SK-N-SH (cell line): Measurements from ENCODE around the gene TMCO4. TPM values are rescaled to one million over a fixed set of nuclear protein-coding genes. Genes with fewer than 3 reads are reported as not detected.

Experiments
- CTCF ChIA-PET: fragments of 300-600, 350-600 bp; formaldehyde crosslinking; extraction: SDS; loops from one replicate; lab custom pipeline; 2021; lab: Yijun Ruan, JAX
- POLR2A ChIA-PET: fragments of 350-600 bp; sonication (Branson Sonifier 250); formaldehyde crosslinking; extraction: SDS; loops from one replicate; lab custom pipeline; 2020; ENCODE audit warnings: antibody characterized with exemption, inconsistent platforms; lab: Yijun Ruan, JAX
- DNase-seq: peaks from one replicate; pipeline ENCODE4 v3.0.0; 2012
- H2AFZ ChIP-seq: fragments of 200-600 bp; sonication (generic); 2 replicates; pipeline ENCODE4 v1.8.1; 2016; ENCODE audit warnings: antibody characterized with exemption, mild to moderate bottlenecking, low read depth
- H3F3A ChIP-seq: fragments of 200-600 bp; sonication (generic); replicated peaks from 2 replicates; pipeline ENCODE3; 2016; ENCODE audit warnings: antibody characterized with exemption, mild to moderate bottlenecking; ENCODE audit not compliant: insufficient read depth
- H3K27ac ChIP-seq, 2 experiments: fragments of 200-500 bp in 1 of 2; fragments of 200-600 bp in 1 of 2; sonication (Bioruptor generic) in 1 of 2; sonication (generic), shearing (Covaris generic) in 1 of 2; 2 replicates each; pipeline versions ENCODE4 v1.5.1 to v1.6.1; 2014 to 2016; ENCODE audit warnings: low read depth in 2 of 2, inconsistent platforms in 1 of 2, low read length in 1 of 2, mild to moderate bottlenecking in 1 of 2, mixed read lengths in 1 of 2
- H3K27me3 ChIP-seq: fragments of 200-600 bp; sonication (generic), shearing (Covaris generic); 2 replicates; pipeline ENCODE4 v1.6.1; 2016; ENCODE audit warnings: mixed run types; ENCODE audit not compliant: insufficient read depth
- H3K36me3 ChIP-seq, 2 experiments: fragments of 200-500 bp in 1 of 2; fragments of 200-600 bp in 1 of 2; sonication (Bioruptor generic) in 1 of 2; sonication (generic) in 1 of 2; replicated peaks in 1 of 2; 2 replicates each; pipeline versions ENCODE3 to v1.5.1; 2014 to 2016; ENCODE audit warnings: low read length in 1 of 2, mild to moderate bottlenecking in 1 of 2; ENCODE audit not compliant: insufficient read depth in 2 of 2, control insufficient read depth in 1 of 2
- H3K4me1 ChIP-seq, 2 experiments: fragments of 200-500 bp in 1 of 2; fragments of 200-600 bp in 1 of 2; sonication (Bioruptor generic) in 1 of 2; sonication (generic), shearing (Covaris generic) in 1 of 2; 2 replicates each; pipeline versions ENCODE4 v1.5.1 to v1.6.1; 2014 to 2016; ENCODE audit warnings: low read depth in 1 of 2, low read length in 1 of 2, mixed run types in 1 of 2; ENCODE audit not compliant: insufficient read depth in 2 of 2, control insufficient read depth in 1 of 2
- H3K4me2 ChIP-seq: fragments of 200-600 bp; sonication (generic), shearing (Covaris generic); 2 replicates; pipeline ENCODE4 v1.6.1; 2017; ENCODE audit warnings: mixed run types
- H3K4me3 ChIP-seq, 2 experiments: fragments of 200-500 bp in 1 of 2; fragments of 200-600 bp in 1 of 2; sonication (Bioruptor generic) in 1 of 2; sonication (generic), shearing (Covaris generic) in 1 of 2; 2 replicates each; pipeline versions ENCODE4 v1.5.1 to v1.8.1; 2014 to 2016; ENCODE audit warnings: low read depth in 2 of 2, inconsistent platforms in 1 of 2, low read length in 1 of 2, mild to moderate bottlenecking in 1 of 2, mixed read lengths in 1 of 2, moderate library complexity in 1 of 2
- H3K79me2 ChIP-seq: fragments of 200-600 bp; sonication (generic); 2 replicates; pipeline ENCODE4 v1.8.1; 2017; ENCODE audit warnings: mild to moderate bottlenecking; ENCODE audit not compliant: insufficient read depth
- H3K9ac ChIP-seq: fragments of 200-600 bp; sonication (generic); 2 replicates; pipeline ENCODE4 v1.6.1; 2017; ENCODE audit warnings: mixed run types
- H3K9me2 ChIP-seq: fragments of 200-600 bp; sonication (generic); 2 replicates; pipeline ENCODE4 v1.6.1; 2017; ENCODE audit warnings: mixed run types
- H3K9me3 ChIP-seq: fragments of 200-600 bp; sonication (generic); 2 replicates; pipeline ENCODE4 v1.6.1; 2017; ENCODE audit warnings: mixed run types, mild to moderate bottlenecking, moderate library complexity
- H4K20me1 ChIP-seq: fragments of 200-600 bp; sonication (generic); 2 replicates; pipeline ENCODE4 v1.6.1; 2017; ENCODE audit warnings: mild to moderate bottlenecking, mixed run types; ENCODE audit not compliant: insufficient read depth
- CHD2 ChIP-seq: fragments of 150-350 bp; IDR thresholded peaks from 2 replicates; pipeline ENCODE4 v1.6.1; 2018; ENCODE audit warnings: low read length; ENCODE audit not compliant: partially characterized antibody
- EP300 ChIP-seq, 2 experiments: IDR thresholded peaks; 2 replicates each; pipeline versions ENCODE4 v1.4.0 to v1.6.1; 2012; ENCODE audit warnings: borderline replicate concordance in 1 of 2, low read depth in 1 of 2, low read length in 1 of 2
- FOSL2 ChIP-seq: IDR thresholded peaks from 2 replicates; pipeline ENCODE4 v1.4.0; 2012; ENCODE audit warnings: low read depth, mild to moderate bottlenecking, moderate library complexity, borderline replicate concordance
- GABPA ChIP-seq: IDR thresholded peaks from 2 replicates; pipeline ENCODE4 v1.4.0; 2012; ENCODE audit warnings: low read depth, mild to moderate bottlenecking
- NRF1 ChIP-seq: IDR thresholded peaks from 2 replicates; pipeline ENCODE4 v1.6.1; 2012; ENCODE audit warnings: low read depth, mild to moderate bottlenecking, low read length
- PBX3 ChIP-seq: IDR thresholded peaks from 2 replicates; pipeline ENCODE4; 2012
- POLR2AphosphoS5 ChIP-seq: IDR thresholded peaks from 2 replicates; pipeline ENCODE4 v1.6.1; 2012; ENCODE audit warnings: low read depth, low read length
- RAD21 ChIP-seq: IDR thresholded peaks from 2 replicates; pipeline ENCODE4 v1.6.1; 2012; ENCODE audit warnings: mild to moderate bottlenecking, low read length
- RCOR1 ChIP-seq: fragments of 150-350 bp; IDR thresholded peaks from 2 replicates; pipeline ENCODE4 v1.6.1; 2017; ENCODE audit warnings: antibody characterized with exemption, low read length
- REST ChIP-seq: IDR thresholded peaks from 2 replicates; pipeline ENCODE4 v1.6.1; 2012; ENCODE audit warnings: mild to moderate bottlenecking, low read depth, low read length, moderate library complexity
- RXRA ChIP-seq: IDR thresholded peaks from 2 replicates; pipeline ENCODE4 v1.4.0; 2012; ENCODE audit warnings: low read depth, mild to moderate bottlenecking, borderline replicate concordance
- SIN3A ChIP-seq: IDR thresholded peaks from 2 replicates; pipeline ENCODE4 v1.6.1; 2012; ENCODE audit warnings: low read depth, mild to moderate bottlenecking, low read length, moderate library complexity, borderline replicate concordance
- WGBS: methylation state at CpG from one replicate; pipeline ENCODE4 v1.1.6; 2017; ENCODE audit warnings: low lambda C conversion rate; 5-methylcytosine and 5-hydroxymethylcytosine counted together
- polyA plus RNA-seq, 3 experiments: library from polyadenylated mRNA; depleted of rRNA; stranded (reverse); fragments of >200 nt; gene quantifications; 2 replicates each; pipeline ENCODE4 v1.2.3, GENCODE V29; 2012
- TF ChIP-seq, protein P1 (sequence below): fragments of 150-350 bp; IDR thresholded peaks from 2 replicates; pipeline ENCODE4 v1.6.1; 2016; ENCODE audit warnings: mild to moderate bottlenecking, low read depth, low read length
- TF ChIP-seq, protein P2 (sequence below): fragments of 150-350 bp; IDR thresholded peaks from 2 replicates; pipeline ENCODE4 v1.6.1; 2017; ENCODE audit warnings: antibody characterized with exemption, low read length, low read depth, borderline replicate concordance

Gene TMCO4
- polyA plus RNA-seq, 1 of the 3 experiments (the other 2 are of a cell fraction), result 4.2 TPM

- TF ChIP-seq EP300 (IDR thresholded peaks at IDR 0.05; ENCODE audit: borderline replicate concordance in 1 of 2, low read depth in 1 of 2, low read length in 1 of 2) (no peak), NRF1 (no peak), FOSL2 (peak; percentile 58; the same call in 1 of the 2 replicates), REST (no peak), POLR2AphosphoS5 (no peak), RAD21 (peak; percentile 23; the same call in 1 of the 2 replicates), SIN3A (no peak), GABPA (no peak)
- TF ChIP-seq, protein P1, sequence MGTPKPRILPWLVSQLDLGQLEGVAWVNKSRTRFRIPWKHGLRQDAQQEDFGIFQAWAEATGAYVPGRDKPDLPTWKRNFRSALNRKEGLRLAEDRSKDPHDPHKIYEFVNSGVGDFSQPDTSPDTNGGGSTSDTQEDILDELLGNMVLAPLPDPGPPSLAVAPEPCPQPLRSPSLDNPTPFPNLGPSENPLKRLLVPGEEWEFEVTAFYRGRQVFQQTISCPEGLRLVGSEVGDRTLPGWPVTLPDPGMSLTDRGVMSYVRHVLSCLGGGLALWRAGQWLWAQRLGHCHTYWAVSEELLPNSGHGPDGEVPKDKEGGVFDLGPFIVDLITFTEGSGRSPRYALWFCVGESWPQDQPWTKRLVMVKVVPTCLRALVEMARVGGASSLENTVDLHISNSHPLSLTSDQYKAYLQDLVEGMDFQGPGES, result no peak
- H3F3A ChIP-seq, result peaks cover 12% of the 10 kb centered on the region
- no peaks in the 10 kb centered on the region for H3K36me3 ChIP-seq
- CTCF ChIA-PET, result interaction anchor here (1.3 to 4.7 kb wide), 3 partner anchors 13 to 24 kb away, joined by 4 to 23 read pairs (median 5); no protein-coding TSS in a partner anchor
- peaks cover 4 to 19% of the 10 kb centered on the region in 2 experiments; a peak in 3 of 4 replicates for H3K4me1 ChIP-seq
- H3K27me3 ChIP-seq, result no peaks in the 10 kb centered on the region
- no peaks in the 10 kb centered on the region for H3K9me2 ChIP-seq
- no peak overlapping the region for H2AFZ ChIP-seq
- DNase-seq, result no peak
- 68% methylated on average over 7 of the region's 9 CpGs for WGBS
- H3K27ac ChIP-seq, result no peak overlapping the region
- no peak overlapping the region for H3K4me2 ChIP-seq
- no peaks in the 10 kb centered on the region for H3K79me2 ChIP-seq
- no peak overlapping the region for H3K9ac ChIP-seq
- no peak overlapping the region for H3K4me3 ChIP-seq
- POLR2A ChIA-PET, result no interaction called here
- no peaks in the 10 kb centered on the region for H3K9me3 ChIP-seq
- no peaks in the 10 kb centered on the region for H4K20me1 ChIP-seq
Measured at GRCh38 chr1:19737104-19737825, 62.5 kb downstream of the TMCO4 start.

GRCh38 chr1:19735440-19736127 lies 64.1 kb downstream of the TMCO4 start:
- no peaks in the 10 kb centered on the region for H4K20me1 ChIP-seq
- H3K9me3 ChIP-seq, result no peaks in the 10 kb centered on the region
- WGBS, result 27% methylated on average over 10 of the region's 10 CpGs
- H3K9me2 ChIP-seq, result no peaks in the 10 kb centered on the region
- peak overlapping the region; percentile 36; the same call in 1 of the 2 replicates for H3K9ac ChIP-seq
- ChIA-PET POLR2A (no interaction called here), CTCF (interaction anchor here (1.0 to 1.1 kb wide), 2 partner anchors 20 to 31 kb away, joined by 4 read pairs; no protein-coding TSS in a partner anchor)
- no peak overlapping the region for H3K4me3 ChIP-seq
- H3F3A ChIP-seq, result peaks cover 12% of the 10 kb centered on the region
- H3K79me2 ChIP-seq, result no peaks in the 10 kb centered on the region
- peak overlapping the region; percentile 66 for H3K4me2 ChIP-seq
- peaks cover 4 to 19% of the 10 kb centered on the region in 2 experiments; a peak in 3 of 4 replicates for H3K4me1 ChIP-seq
- no peaks in the 10 kb centered on the region for H3K36me3 ChIP-seq
- H3K27me3 ChIP-seq, result no peaks in the 10 kb centered on the region
- no peak for DNase-seq
- H3K27ac ChIP-seq, result peak overlapping the region in 1 of 2 experiments; percentile 97; a peak in 2 of 4 replicates
- 0 out of 2 replicates have a peak overlapping the region, but pooled peaks have one; percentile 25 for H2AFZ ChIP-seq
- TF ChIP-seq, protein P2, sequence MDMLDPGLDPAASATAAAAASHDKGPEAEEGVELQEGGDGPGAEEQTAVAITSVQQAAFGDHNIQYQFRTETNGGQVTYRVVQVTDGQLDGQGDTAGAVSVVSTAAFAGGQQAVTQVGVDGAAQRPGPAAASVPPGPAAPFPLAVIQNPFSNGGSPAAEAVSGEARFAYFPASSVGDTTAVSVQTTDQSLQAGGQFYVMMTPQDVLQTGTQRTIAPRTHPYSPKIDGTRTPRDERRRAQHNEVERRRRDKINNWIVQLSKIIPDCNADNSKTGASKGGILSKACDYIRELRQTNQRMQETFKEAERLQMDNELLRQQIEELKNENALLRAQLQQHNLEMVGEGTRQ, result no peak
- peak; percentile 31; the same call in 1 of the 2 replicates for TF ChIP-seq GABPA
- TF ChIP-seq PBX3, result peak; percentile 55; the same call in 1 of the 2 replicates
- TF ChIP-seq RCOR1, result no peak
- peak in 1 of 2 experiments; percentile 59; a peak in 1 of 4 replicates for TF ChIP-seq EP300 (IDR thresholded peaks at IDR 0.05; ENCODE audit: borderline replicate concordance in 1 of 2, low read depth in 1 of 2, low read length in 1 of 2)
- TF ChIP-seq CHD2, result no peak
- peak; percentile 78; the same call in 1 of the 2 replicates for TF ChIP-seq RXRA
